A549 (cell line): ENCODE measurements around the gene SSBP3. TPM values are rescaled to one million over a fixed set of nuclear protein-coding genes. Genes with fewer than 3 reads are reported as not detected.

ENCODE experiments used
- ATAC-seq, 2 experiments: fragments of 200-7000 bp in 1 of 2; fragments of >200 bp in 1 of 2; cut with Nextera tagmentation in 1 of 2; cut with Tn5 transposase in 1 of 2; 3 replicates each; pipeline versions ENCODE4 v1.8.0 to v1.9.1; 2018 to 2020; ENCODE audit warnings: mild to moderate bottlenecking in 1 of 2, moderate library complexity in 1 of 2
- CTCF ChIA-PET: fragments of 300-600 bp; sonication (Branson Sonifier 250); formaldehyde crosslinking; extraction: SDS; loops from one replicate; lab custom pipeline; 2021; ENCODE audit warnings: antibody characterized with exemption, inconsistent platforms; lab: Yijun Ruan, JAX
- POLR2A ChIA-PET: fragments of 350-600 bp; formaldehyde crosslinking; extraction: SDS; loops from one replicate; lab custom pipeline; 2021; ENCODE audit warnings: antibody characterized with exemption, inconsistent platforms; lab: Yijun Ruan, JAX
- DNase-seq, 2 experiments: peaks; one replicate each; pipeline versions ENCODE4 v3.0.0 to v3.0.0-alpha.2; 2011 to 2016; ENCODE audit warnings: low read depth in 1 of 2, low spot score in 1 of 2
- FAIRE-seq: peaks from 2 replicates; lab custom pipeline; 2011; peaks lifted over from hg19 to GRCh38; lab: Jason Lieb, UNC
- H3K27ac ChIP-seq, 2 experiments: fragments of >200 bp; sonication (Bioruptor Twin); formaldehyde crosslinking; 3 replicates each; pipeline ENCODE4 v1.5.1; 2016 to 2017
- H3K4me1 ChIP-seq: fragments of >200 bp; sonication (Bioruptor Twin); formaldehyde crosslinking; 3 replicates; pipeline ENCODE4 v1.6.1; 2016
- H3K4me2 ChIP-seq: fragments of >200 bp; sonication (Bioruptor Twin); formaldehyde crosslinking; 3 replicates; pipeline ENCODE4 v1.6.1; 2016
- H3K4me3 ChIP-seq: fragments of >200 bp; sonication (Bioruptor Twin); formaldehyde crosslinking; 3 replicates; pipeline ENCODE4 v1.5.1; 2016
- H3K9me3 ChIP-seq: fragments of >200 bp; sonication (Bioruptor Twin); formaldehyde crosslinking; 3 replicates; pipeline ENCODE4 v1.6.1; 2016
- ATOH8 ChIP-seq: fragments of 250-450 bp; sonication (Bioruptor Pico); IDR thresholded peaks from 2 replicates; pipeline ENCODE4 v1.5.0; 2020; ENCODE audit warnings: low read depth, mild to moderate bottlenecking, moderate library complexity
- BHLHE40 ChIP-seq: IDR thresholded peaks from 2 replicates; pipeline ENCODE4 v1.6.1; 2012; ENCODE audit warnings: low read depth, low read length, inconsistent platforms
- CBX8 ChIP-seq: fragments of 200-600 bp; sonication (generic); IDR thresholded peaks from 2 replicates; pipeline ENCODE4 v1.6.1; 2016
- CEBPB ChIP-seq, 2 experiments: fragments of >200 bp in 1 of 2; sonication (Bioruptor Twin) in 1 of 2; formaldehyde crosslinking in 1 of 2; IDR thresholded peaks; 2 replicates each; pipeline ENCODE4 v1.6.1; 2012 to 2016
- CHD2 ChIP-seq: fragments of 150-350 bp; IDR thresholded peaks from 2 replicates; pipeline ENCODE4 v1.6.1; 2014; ENCODE audit warnings: low read length; ENCODE audit not compliant: partially characterized antibody
- CTCF ChIP-seq: fragments of >200 bp; sonication (Bioruptor Twin); formaldehyde crosslinking; IDR thresholded peaks from 3 replicates; pipeline ENCODE4 v1.5.1; 2016
- FOSL2 ChIP-seq, 2 experiments: fragments of 450-650 bp in 1 of 2; fragments of >200 bp in 1 of 2; sonication (Bioruptor Twin) in 1 of 2; formaldehyde crosslinking; IDR thresholded peaks; 2 replicates each; pipeline versions ENCODE4 v1.5.0 to v1.6.1; 2016 to 2020; ENCODE audit warnings: mild to moderate bottlenecking in 1 of 2, moderate library complexity in 1 of 2
- HDAC2 ChIP-seq: fragments of 200-600 bp; sonication (generic); IDR thresholded peaks from 2 replicates; pipeline ENCODE4 v1.6.1; 2016
- HMGXB4 ChIP-seq: fragments of 250-450 bp; sonication (Bioruptor Pico); IDR thresholded peaks from 2 replicates; pipeline ENCODE4 v1.5.0; 2021; ENCODE audit warnings: mild to moderate bottlenecking, moderate library complexity, borderline replicate concordance
- MAX ChIP-seq: IDR thresholded peaks from 2 replicates; pipeline ENCODE4 v1.6.1; 2012
- MAZ ChIP-seq: fragments of 150-350 bp; IDR thresholded peaks from 2 replicates; pipeline ENCODE4 v1.6.1; 2014; ENCODE audit warnings: antibody characterized with exemption, low read depth, low read length, borderline replicate concordance
- NR3C1 ChIP-seq: fragments of >200 bp; sonication (Bioruptor Twin); formaldehyde crosslinking; IDR thresholded peaks from 3 replicates; pipeline ENCODE4 v1.6.1; 2017
- RAD21 ChIP-seq, 2 experiments: fragments of >200 bp in 1 of 2; sonication (Bioruptor Twin) in 1 of 2; formaldehyde crosslinking in 1 of 2; IDR thresholded peaks in 1 of 2; conservative IDR thresholded peaks in 1 of 2; 2 replicates in 1 of 2; 3 replicates in 1 of 2; pipeline ENCODE4 v1.6.1; 2012 to 2018; ENCODE audit warnings: inconsistent platforms in 1 of 2
- REST ChIP-seq: fragments of 200-600 bp; sonication (generic); IDR thresholded peaks from 2 replicates; pipeline ENCODE4 v1.6.1; 2016; ENCODE audit warnings: antibody characterized with exemption, mild to moderate bottlenecking, moderate library complexity
- TFCP2L1 ChIP-seq: fragments of 250-450 bp; sonication (Bioruptor Pico); IDR thresholded peaks from 2 replicates; pipeline ENCODE4 v1.5.0; 2021; ENCODE audit warnings: mild to moderate bottlenecking
- TP53 ChIP-seq: fragments of 250-450 bp; sonication (Bioruptor Pico); IDR thresholded peaks from 2 replicates; pipeline ENCODE4 v1.5.0; 2021; ENCODE audit warnings: mild to moderate bottlenecking, moderate library complexity
- USF2 ChIP-seq: fragments of 450-650 bp; IDR thresholded peaks from 2 replicates; pipeline ENCODE4 v1.6.1; 2014; ENCODE audit warnings: antibody characterized with exemption
- ZNF302 ChIP-seq: fragments of 250-450 bp; sonication (Bioruptor Pico); IDR thresholded peaks from 2 replicates; pipeline ENCODE4 v1.9.0; 2021; ENCODE audit warnings: inconsistent platforms, mild to moderate bottlenecking, moderate library complexity
- ZSCAN20 ChIP-seq: fragments of 250-450 bp; sonication (Bioruptor Pico); IDR thresholded peaks from 2 replicates; pipeline ENCODE4 v1.8.0; 2022; ENCODE audit warnings: mild to moderate bottlenecking, moderate library complexity
- WGBS: methylation state at CpG from one replicate; pipeline ENCODE4 v1.1.6; 2017; ENCODE audit errors: missing lambda C conversion rate; 5-methylcytosine and 5-hydroxymethylcytosine counted together
- polyA plus RNA-seq, 4 experiments: library from polyadenylated mRNA; depleted of rRNA in 3 of 4; stranded (reverse); fragments of >200 nt; fragmentation: RNase III in 1 of 4; extraction: RNeasy Plus Mini Kit Qiagen cat#74134 plus additional on column Dnase treatment in 1 of 4; gene quantifications; 2 replicates in 3 of 4; 3 replicates in 1 of 4; pipeline ENCODE4 v1.2.3, GENCODE V29; 2011 to 2017

SSBP3 gene
- polyA plus RNA-seq, 2 of the 4 experiments (the other 2 are of a cell fraction): 7.2 to 9.1 TPM

- TF ChIP-seq REST (no peak), USF2 (no peak), ATOH8 (CRISPR knock-in tag) (no peak), ZNF302 (CRISPR knock-in tag) (no peak), CTCF (no peak)
These were observed 89.1 kb downstream of the SSBP3 start (continued) for GRCh38 chr1:54317084-54317483.

- no peak overlapping the region for H3K27ac ChIP-seq
- H3K4me2 ChIP-seq: no peak overlapping the region
- 87% methylated on average over 4 of the region's 4 CpGs for WGBS
- DNase-seq: no peak
- FAIRE-seq: no peak
- ChIA-PET POLR2A (no interaction called here), CTCF (no interaction called here)
- H3K4me3 ChIP-seq: no peak overlapping the region
- H3K4me1 ChIP-seq: no peaks in the 10 kb centered on the region
- H3K9me3 ChIP-seq: no peaks in the 10 kb centered on the region
- no peak for ATAC-seq
- TF ChIP-seq RAD21 (conservative IDR thresholded peaks at IDR 0.05 in 1 of 2, IDR thresholded peaks at IDR 0.05 in 1 of 2) (no peak), CEBPB (IDR thresholded peaks at IDR 0.05) (no peak), ATOH8 (CRISPR knock-in tag) (no peak), MAZ (no peak), MAX (no peak), BHLHE40 (no peak), TP53 (CRISPR knock-in tag) (no peak), CHD2 (no peak), HDAC2 (no peak), NR3C1 (no peak)
These were observed 91.1 kb downstream of the SSBP3 start for GRCh38 chr1:54315099-54315498.

GRCh38 chr1:54314696-54315095 lies 91.5 kb downstream of the SSBP3 start:
- 91% methylated on average over 6 of the region's 6 CpGs for WGBS
- DNase-seq (no peak), FAIRE-seq (no peak), ATAC-seq (no peak)
- H3K4me2 ChIP-seq: no peak overlapping the region
- no peak for TF ChIP-seq TFCP2L1
- no peak for TF ChIP-seq HMGXB4
- no peak for TF ChIP-seq CBX8
- no peak for TF ChIP-seq RAD21 (conservative IDR thresholded peaks at IDR 0.05 in 1 of 2, IDR thresholded peaks at IDR 0.05 in 1 of 2)
- TF ChIP-seq FOSL2 (IDR thresholded peaks at IDR 0.05): no peak
- TF ChIP-seq FOSL2 (CRISPR knock-in tag; IDR thresholded peaks at IDR 0.05): no peak
- TF ChIP-seq ZSCAN20 (CRISPR knock-in tag): no peak
- CTCF ChIA-PET: no interaction called here
- H3K4me1 ChIP-seq: no peaks in the 10 kb centered on the region
- H3K27ac ChIP-seq: no peak overlapping the region
- POLR2A ChIA-PET: no interaction called here
- no peak overlapping the region for H3K4me3 ChIP-seq
- H3K9me3 ChIP-seq: no peaks in the 10 kb centered on the region
